ENCODE measurements around the gene POLDIP3.

The POLDIP3 gene

DNA sequence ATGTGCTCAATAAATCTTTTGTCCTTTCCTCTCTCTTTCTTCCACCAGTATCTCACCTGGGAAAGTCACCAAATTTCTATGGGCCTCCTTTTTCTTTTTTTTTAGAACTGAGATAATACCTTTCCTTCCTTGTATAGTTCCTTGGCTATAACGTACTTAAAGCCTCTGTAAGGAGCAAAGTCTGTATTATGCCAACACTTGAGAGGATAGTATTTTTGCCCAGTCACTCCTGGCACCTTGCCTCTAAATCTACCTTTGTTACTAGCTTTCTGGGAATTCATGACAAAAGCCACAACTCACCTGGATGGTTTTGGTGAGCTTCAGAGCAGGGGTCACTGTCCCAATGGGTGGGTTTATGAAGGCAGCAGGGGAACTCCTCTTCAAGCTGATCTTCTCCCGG, 12.2 kb downstream of the POLDIP3 start:
- Histone ChIP-seq H3K4me3 (ENCODE audit: insufficient read depth, low read length, poor library complexity, severe bottlenecking) (no peak overlapping the region), H3K4me2 (ENCODE audit: low read depth, low read length, poor library complexity, severe bottlenecking) (no peak overlapping the region), H3K36me3 (ENCODE audit: low read length) (peaks cover 21% of the 10 kb centered on the region; the same call in 1 of the 2 replicates), H3K9ac (ENCODE audit: low read length) (no peak overlapping the region), H2AFZ (ENCODE audit: low read depth, low read length, severe bottlenecking) (no peak overlapping the region), H3K9me3 (ENCODE audit: insufficient read depth, low read length) (no peaks in the 10 kb centered on the region), H3K9me2 (replicated peaks; ENCODE audit: insufficient read depth, low read length) (no peaks in the 10 kb centered on the region), H4K20me1 (ENCODE audit: low read depth, low read length) (no peaks in the 10 kb centered on the region; the same call in 1 of the 2 replicates), H3K79me2 (ENCODE audit: insufficient read depth, low read length) (peaks cover 65% of the 10 kb centered on the region), H3F3A (ENCODE audit: insufficient read depth) (no peaks in the 10 kb centered on the region), H3K27ac (ENCODE audit: low read depth, low read length) (no peak overlapping the region), H3K27me3 (ENCODE audit: low read length) (no peaks in the 10 kb centered on the region)
- TF ChIP-seq EZH2phosphoT487 (conservative IDR thresholded peaks at IDR 0.05; ENCODE audit: low read length) (no peak), CTCF (IDR thresholded peaks at IDR 0.05; ENCODE audit: insufficient read depth, low read length, poor library complexity, severe bottlenecking) (no peak)

DNA sequence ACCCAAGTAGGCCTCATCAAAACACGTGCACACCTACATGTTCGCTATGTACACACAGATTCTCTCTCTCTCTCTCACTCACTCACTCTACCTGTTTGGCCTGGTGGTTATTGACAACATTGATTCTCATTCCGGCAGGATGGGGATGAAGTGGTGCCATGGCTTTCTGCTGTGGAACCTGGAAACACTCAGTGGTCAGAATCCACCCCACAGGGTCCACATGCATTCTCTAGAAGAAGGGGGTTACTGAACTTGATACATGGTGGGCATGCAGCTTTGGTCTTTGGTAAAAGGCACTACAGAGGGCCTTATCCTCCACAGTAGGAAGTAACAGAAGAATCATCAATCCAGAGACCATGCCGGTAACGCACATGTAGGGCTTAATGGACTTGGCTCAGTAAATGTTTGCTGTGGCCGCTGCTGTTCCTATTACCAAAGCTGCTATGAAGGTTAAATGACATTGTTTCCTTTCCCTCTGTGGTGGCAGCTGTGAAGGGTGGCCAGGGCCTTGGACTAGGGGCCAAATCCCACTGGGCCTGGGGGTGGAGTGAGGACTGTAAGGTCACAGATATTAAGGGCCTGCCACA, 12.7 kb downstream of the POLDIP3 start:
- H3K4me3 ChIP-seq (ENCODE audit: insufficient read depth, low read length, poor library complexity, severe bottlenecking): no peak overlapping the region
- H3K4me2 ChIP-seq (ENCODE audit: low read depth, low read length, poor library complexity, severe bottlenecking): no peak overlapping the region
- no peaks in the 10 kb centered on the region; the same call in 1 of the 2 replicates for H4K20me1 ChIP-seq (ENCODE audit: low read depth, low read length)
- H3F3A ChIP-seq (ENCODE audit: insufficient read depth): no peaks in the 10 kb centered on the region
- no peak overlapping the region for H3K27ac ChIP-seq (ENCODE audit: low read depth, low read length)
- no peak overlapping the region for H2AFZ ChIP-seq (ENCODE audit: low read depth, low read length, severe bottlenecking)
- H3K36me3 ChIP-seq (ENCODE audit: low read length): peaks cover 21% of the 10 kb centered on the region; the same call in 1 of the 2 replicates
- TF ChIP-seq CTCF (IDR thresholded peaks at IDR 0.05; ENCODE audit: insufficient read depth, low read length, poor library complexity, severe bottlenecking) (no peak), EZH2phosphoT487 (conservative IDR thresholded peaks at IDR 0.05; ENCODE audit: low read length) (no peak)
- no peaks in the 10 kb centered on the region for H3K9me3 ChIP-seq (ENCODE audit: insufficient read depth, low read length)
- no peaks in the 10 kb centered on the region for H3K27me3 ChIP-seq (ENCODE audit: low read length)
- H3K79me2 ChIP-seq (ENCODE audit: insufficient read depth, low read length): peaks cover 64% of the 10 kb centered on the region
- H3K9me2 ChIP-seq (replicated peaks; ENCODE audit: insufficient read depth, low read length): no peaks in the 10 kb centered on the region
- no peak overlapping the region for H3K9ac ChIP-seq (ENCODE audit: low read length)

DNA sequence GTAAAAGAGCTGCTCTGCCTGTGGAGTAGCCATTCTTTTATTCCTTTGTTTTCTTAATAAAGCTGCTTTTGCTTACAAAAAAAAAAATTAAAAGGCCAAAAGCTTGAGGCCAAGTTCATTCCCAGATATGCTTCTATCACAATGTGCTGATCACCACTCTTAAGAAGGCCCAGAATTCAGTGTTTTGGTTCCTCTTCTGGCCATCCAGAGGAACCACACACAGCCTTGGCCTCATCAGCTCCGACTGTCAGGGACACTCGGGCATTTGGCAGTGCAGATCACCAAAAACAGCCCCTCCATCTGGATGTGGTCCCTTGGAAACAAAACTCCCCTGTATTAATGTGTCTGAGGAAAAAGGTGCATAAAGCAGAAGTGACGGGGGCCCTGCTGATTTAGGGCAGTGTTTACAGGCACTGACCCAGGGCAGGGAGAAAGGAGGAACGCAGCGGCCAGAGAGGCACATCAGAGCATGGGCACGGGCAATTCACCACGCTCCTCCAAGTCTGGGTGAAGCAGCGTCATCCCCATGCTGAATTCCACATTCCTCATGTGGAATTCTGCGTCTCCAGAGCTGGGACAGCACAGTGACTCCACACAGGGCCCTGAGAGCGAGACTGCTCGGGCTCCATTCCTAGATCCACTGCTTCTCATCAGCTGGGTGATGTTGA, 17.7 kb downstream of the POLDIP3 start:
- Histone ChIP-seq H4K20me1 (ENCODE audit: low read depth, low read length) (no peaks in the 10 kb centered on the region), H3K36me3 (ENCODE audit: low read length) (peaks cover 19% of the 10 kb centered on the region; the same call in 1 of the 2 replicates), H3F3A (ENCODE audit: insufficient read depth) (no peaks in the 10 kb centered on the region), H3K27me3 (ENCODE audit: low read length) (no peaks in the 10 kb centered on the region), H3K9me3 (ENCODE audit: insufficient read depth, low read length) (no peaks in the 10 kb centered on the region), H2AFZ (ENCODE audit: low read depth, low read length, severe bottlenecking) (no peak overlapping the region), H3K9me2 (replicated peaks; ENCODE audit: insufficient read depth, low read length) (no peaks in the 10 kb centered on the region), H3K79me2 (ENCODE audit: insufficient read depth, low read length) (peaks cover 14% of the 10 kb centered on the region; the same call in 1 of the 2 replicates), H3K27ac (ENCODE audit: low read depth, low read length) (no peak overlapping the region), H3K9ac (ENCODE audit: low read length) (no peak overlapping the region), H3K4me2 (ENCODE audit: low read depth, low read length, poor library complexity, severe bottlenecking) (no peak overlapping the region), H3K4me3 (ENCODE audit: insufficient read depth, low read length, poor library complexity, severe bottlenecking) (no peak overlapping the region)
- no peak for TF ChIP-seq CTCF (IDR thresholded peaks at IDR 0.05; ENCODE audit: insufficient read depth, low read length, poor library complexity, severe bottlenecking)
- no peak for TF ChIP-seq EZH2phosphoT487 (conservative IDR thresholded peaks at IDR 0.05; ENCODE audit: low read length)

Data from SU-DHL-6 (cell line).